Measurements from ENCODE around the gene STIM1. TPM values are rescaled to one million over a fixed set of nuclear protein-coding genes. Genes with fewer than 3 reads are reported as not detected.

STIM1 gene
- total RNA-seq, 1 experiment from 2014 or later = 15.2 TPM

DNA sequence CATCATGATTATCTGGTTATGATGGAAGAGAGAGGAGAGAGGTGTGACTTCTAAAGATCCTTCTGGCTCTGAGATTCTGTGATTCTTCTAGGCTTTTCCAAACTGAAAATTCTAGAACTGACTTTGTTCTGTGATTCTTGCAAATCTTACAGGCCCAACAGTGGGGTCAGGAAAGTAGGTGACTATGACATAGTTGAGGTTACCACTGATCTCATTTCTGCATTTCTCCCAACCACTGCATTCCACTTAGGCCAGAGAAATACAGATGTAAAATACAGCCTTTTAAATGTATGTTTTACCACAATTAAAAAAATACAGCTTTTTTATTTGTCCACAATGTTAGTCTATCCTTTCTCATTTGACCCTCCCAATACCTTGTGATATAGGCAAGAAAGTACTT, 83.7 kb downstream of the STIM1 start:
- Histone ChIP-seq H3K27me3 (ENCODE audit: insufficient read depth, low read length) (no peaks in the 10 kb centered on the region), H3K14ac (ENCODE audit: insufficient read depth, low read length) (no peak overlapping the region), H3T11ph (ENCODE audit: low read length) (no peak overlapping the region), H3K79me1 (ENCODE audit: insufficient read depth, low read depth, low read length, poor library complexity, severe bottlenecking) (no peaks in the 10 kb centered on the region), H2AFZ (ENCODE audit: low read length) (no peak overlapping the region), H3K27ac (ENCODE audit: insufficient read length, low read depth, low read length) (no peak overlapping the region), H3K9ac (ENCODE audit: extremely low read depth, insufficient read length, low read length) (no peak overlapping the region), H3K18ac (ENCODE audit: insufficient read length, low read depth, low read length) (no peak overlapping the region), H2BK5ac (ENCODE audit: insufficient read length, low read length) (no peak overlapping the region), H3K9me3 (ENCODE audit: control insufficient read depth, low read depth, low read length) (no peaks in the 10 kb centered on the region), H4K91ac (ENCODE audit: insufficient read length, low read depth, low read length) (no peak overlapping the region), H4K5ac (ENCODE audit: insufficient read length, low read depth, low read length) (no peak overlapping the region), H4K8ac (replicated peaks; ENCODE audit: insufficient read length, low read depth, low read length) (no peak overlapping the region), H2BK120ac (ENCODE audit: low read depth, low read length, poor library complexity, severe bottlenecking) (no peak overlapping the region), H3K23me2 (ENCODE audit: insufficient read length, low read depth, low read length, poor library complexity, severe bottlenecking) (no peaks in the 10 kb centered on the region), H2BK12ac (ENCODE audit: insufficient read length, low read depth, low read length) (no peak overlapping the region), H2AK5ac (ENCODE audit: insufficient read length, low read length) (no peak overlapping the region), H3K23ac (ENCODE audit: insufficient read length, low read depth, low read length) (no peak overlapping the region), H4K20me1 (ENCODE audit: control insufficient read depth, insufficient read depth, insufficient read length) (no peaks in the 10 kb centered on the region), H3K79me2 (ENCODE audit: insufficient read depth, low read length) (no peaks in the 10 kb centered on the region), H3K4me2 (ENCODE audit: insufficient read depth, insufficient read length, low read length) (no peak overlapping the region), H3K4me1 (ENCODE audit: insufficient read depth, low read length) (no peaks in the 10 kb centered on the region), H3K4ac (ENCODE audit: low read depth, low read length) (no peak overlapping the region), H2BK20ac (ENCODE audit: low read depth, low read length, poor library complexity, severe bottlenecking) (no peak overlapping the region), H3K56ac (ENCODE audit: insufficient read length, low read depth, low read length) (no peak overlapping the region), H2BK15ac (ENCODE audit: low read depth, low read length) (no peak overlapping the region)
- no peak overlapping the region for H3K4me3 Mint-ChIP-seq
- no peaks in the 10 kb centered on the region for H3K4me1 Mint-ChIP-seq
- TF ChIP-seq, protein P1, sequence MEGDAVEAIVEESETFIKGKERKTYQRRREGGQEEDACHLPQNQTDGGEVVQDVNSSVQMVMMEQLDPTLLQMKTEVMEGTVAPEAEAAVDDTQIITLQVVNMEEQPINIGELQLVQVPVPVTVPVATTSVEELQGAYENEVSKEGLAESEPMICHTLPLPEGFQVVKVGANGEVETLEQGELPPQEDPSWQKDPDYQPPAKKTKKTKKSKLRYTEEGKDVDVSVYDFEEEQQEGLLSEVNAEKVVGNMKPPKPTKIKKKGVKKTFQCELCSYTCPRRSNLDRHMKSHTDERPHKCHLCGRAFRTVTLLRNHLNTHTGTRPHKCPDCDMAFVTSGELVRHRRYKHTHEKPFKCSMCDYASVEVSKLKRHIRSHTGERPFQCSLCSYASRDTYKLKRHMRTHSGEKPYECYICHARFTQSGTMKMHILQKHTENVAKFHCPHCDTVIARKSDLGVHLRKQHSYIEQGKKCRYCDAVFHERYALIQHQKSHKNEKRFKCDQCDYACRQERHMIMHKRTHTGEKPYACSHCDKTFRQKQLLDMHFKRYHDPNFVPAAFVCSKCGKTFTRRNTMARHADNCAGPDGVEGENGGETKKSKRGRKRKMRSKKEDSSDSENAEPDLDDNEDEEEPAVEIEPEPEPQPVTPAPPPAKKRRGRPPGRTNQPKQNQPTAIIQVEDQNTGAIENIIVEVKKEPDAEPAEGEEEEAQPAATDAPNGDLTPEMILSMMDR (conservative IDR thresholded peaks at IDR 0.05) = no peak
- H3K9me3 Mint-ChIP-seq = no peaks in the 10 kb centered on the region
- no peak overlapping the region for H3K27ac Mint-ChIP-seq
- H3K36me3 Mint-ChIP-seq (ENCODE audit: insufficient read depth in 1 of 3, low read depth in 3 of 3) = no peaks in the 10 kb centered on the region
- DNase-seq = no peak
- no peaks in the 10 kb centered on the region for H3K27me3 Mint-ChIP-seq (ENCODE audit: low read depth)

Measured in H9 (cell line).